HepG2 (cell line): ENCODE measurements around the gene SPTSSB. TPM values are rescaled to one million over a fixed set of nuclear protein-coding genes. Genes with fewer than 3 reads are reported as not detected.

Experiments
- CBX2 ChIP-seq, 2 experiments: fragments of 200-600 bp in 1 of 2; sonication (generic); formaldehyde crosslinking in 1 of 2; IDR thresholded peaks; 2 replicates each; pipeline versions ENCODE4 v1.7.0 to v1.8.1; 2018 to 2022; ENCODE audit warnings: low read depth in 2 of 2, low read length in 1 of 2, mild to moderate bottlenecking in 1 of 2, missing genetic modification reagents in 1 of 2
- DPF2 ChIP-seq: sonication (generic); formaldehyde crosslinking; IDR thresholded peaks from 2 replicates; pipeline ENCODE4 v1.4.0; 2020; ENCODE audit warnings: mild to moderate bottlenecking, low read depth, missing genetic modification reagents, borderline replicate concordance
- FOXO1 ChIP-seq: sonication (generic); formaldehyde crosslinking; IDR thresholded peaks from 2 replicates; pipeline ENCODE4 v1.4.0; 2020; ENCODE audit warnings: missing genetic modification reagents
- FOXP1 ChIP-seq, 2 experiments: fragments of 450-650 bp in 1 of 2; IDR thresholded peaks; 2 replicates each; pipeline ENCODE4 v1.6.1; 2017 to 2018; ENCODE audit warnings: antibody characterized with exemption in 1 of 2
- HNF4A ChIP-seq: sonication (generic); formaldehyde crosslinking; IDR thresholded peaks from 2 replicates; pipeline ENCODE4 v1.4.0; 2020; ENCODE audit warnings: missing genetic modification reagents
- HOXA5 ChIP-seq: sonication (generic); formaldehyde crosslinking; IDR thresholded peaks from 2 replicates; pipeline ENCODE4 v1.4.0; 2020; ENCODE audit warnings: missing genetic modification reagents
- KDM2A ChIP-seq: sonication (generic); formaldehyde crosslinking; IDR thresholded peaks from 2 replicates; pipeline ENCODE4 v1.4.0; 2020; ENCODE audit warnings: low read depth, missing genetic modification reagents, borderline replicate concordance
- KDM3A ChIP-seq: IDR thresholded peaks from 2 replicates; pipeline ENCODE4 v1.6.1; 2018; ENCODE audit warnings: low read depth, missing compliant biosample characterization
- MIER3 ChIP-seq: IDR thresholded peaks from 2 replicates; pipeline ENCODE4 v1.6.1; 2016; ENCODE audit warnings: missing compliant biosample characterization, borderline replicate concordance
- NFYC ChIP-seq: IDR thresholded peaks from 2 replicates; pipeline ENCODE4 v1.6.1; 2016; ENCODE audit warnings: missing genetic modification reagents, missing compliant biosample characterization
- RBM22 ChIP-seq: fragments of 200-400 bp; formaldehyde crosslinking; optimal IDR thresholded peaks from 2 replicates; pipeline ENCODE3; 2017; ENCODE audit warnings: mild to moderate bottlenecking, low read length, moderate library complexity
- SALL1 ChIP-seq: sonication (generic); formaldehyde crosslinking; IDR thresholded peaks from 2 replicates; pipeline ENCODE4 v1.8.0; 2022; ENCODE audit warnings: mild to moderate bottlenecking, missing genetic modification reagents
- SAP130 ChIP-seq: IDR thresholded peaks from 2 replicates; pipeline ENCODE4 v1.6.1; 2016; ENCODE audit warnings: low read depth
- SMC3 ChIP-seq: IDR thresholded peaks from 2 replicates; pipeline ENCODE4 v1.6.1; 2011; ENCODE audit warnings: low read length, improper control_type of control experiment
- SP140L ChIP-seq: sonication (generic); formaldehyde crosslinking; IDR thresholded peaks from 2 replicates; pipeline ENCODE4 v1.4.0; 2020; ENCODE audit warnings: missing genetic modification reagents, borderline replicate concordance
- STAT5B ChIP-seq: sonication (generic); formaldehyde crosslinking; IDR thresholded peaks from 2 replicates; pipeline ENCODE4 v1.4.0; 2020; ENCODE audit warnings: missing genetic modification reagents
- ZFP82 ChIP-seq: sonication (generic); formaldehyde crosslinking; IDR thresholded peaks from 2 replicates; pipeline ENCODE4 v1.5.1; 2020; ENCODE audit warnings: mild to moderate bottlenecking, missing genetic modification reagents, borderline replicate concordance
- ZNF292 ChIP-seq: sonication (generic); formaldehyde crosslinking; IDR thresholded peaks from 2 replicates; pipeline ENCODE4 v1.8.1; 2022; ENCODE audit warnings: mild to moderate bottlenecking, low read depth, missing genetic modification reagents, borderline replicate concordance
- ZNF331 ChIP-seq: sonication (generic); formaldehyde crosslinking; IDR thresholded peaks from 2 replicates; pipeline ENCODE4 v1.4.0; 2020; ENCODE audit warnings: missing genetic modification reagents
- polyA plus RNA-seq, 8 experiments: library from polyadenylated mRNA; depleted of rRNA in 3 of 8; stranded (reverse) in 7 of 8; unstranded in 1 of 8; fragments of >200 nt; fragmentation: Illumina TruSeq in 4 of 8; extraction: Trizol in 4 of 8; gene quantifications; 2 replicates each; pipeline versions ENCODE4 v1.2.1 to v1.2.3, GENCODE V29; 2011 to 2016; ENCODE audit warnings: low read depth in 4 of 8, missing spikeins in 1 of 8, mixed read lengths in 1 of 8; ENCODE audit not compliant: insufficient read depth in 1 of 8
- total RNA-seq, 5 experiments: library from RNA; depleted of rRNA; stranded (reverse); fragments of >200 nt; fragmentation: Illumina TruSeq; extraction: Trizol; gene quantifications; 2 replicates each; pipeline ENCODE4 v1.2.3, GENCODE V29; 2016; ENCODE audit warnings: low read depth in 1 of 5
- TF ChIP-seq, protein P1 (sequence below), 2 experiments: sonication (generic) in 1 of 2; formaldehyde crosslinking in 1 of 2; IDR thresholded peaks; 2 replicates each; pipeline versions ENCODE4 v1.4.0 to v1.6.1; 2016 to 2020; ENCODE audit warnings: borderline replicate concordance in 1 of 2, low read depth in 1 of 2, mild to moderate bottlenecking in 1 of 2, missing genetic modification reagents in 1 of 2
- TF ChIP-seq, protein P2 (sequence below): sonication (generic); formaldehyde crosslinking; IDR thresholded peaks from 2 replicates; pipeline ENCODE4 v1.5.1; 2020; ENCODE audit warnings: mild to moderate bottlenecking, missing genetic modification reagents, moderate library complexity
- TF ChIP-seq, protein P3 (sequence below): sonication (generic); formaldehyde crosslinking; IDR thresholded peaks from 2 replicates; pipeline ENCODE4 v1.8.1; 2023; ENCODE audit warnings: mild to moderate bottlenecking, missing genetic modification reagents, borderline replicate concordance

Gene SPTSSB
- total and polyA plus RNA-seq, 2 of the 13 experiments (the other 11 are each of a cell fraction or from before 2014, with no cell fraction given), result 0.51 to 2.4 TPM

DNA sequence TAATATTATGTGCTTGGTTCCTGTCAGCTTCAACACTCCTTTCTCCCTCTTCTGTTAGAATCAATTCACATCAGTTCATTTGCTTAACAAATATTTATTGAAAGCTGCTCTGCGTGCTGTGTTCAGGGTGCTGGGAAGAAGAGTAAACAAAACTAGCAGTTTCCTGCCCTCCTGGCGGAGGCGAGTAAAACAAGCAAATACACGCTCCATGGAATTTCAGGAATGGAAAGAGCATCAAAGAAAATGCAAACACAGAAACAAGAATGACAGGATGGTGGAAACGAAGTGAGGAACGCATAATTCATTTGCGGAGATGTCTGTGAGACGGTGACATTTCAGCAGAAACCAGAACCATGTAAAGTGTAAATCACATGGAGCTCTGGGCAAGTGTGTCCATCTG is 49.4 kb upstream of the SPTSSB start (continued):
- TF ChIP-seq ZFP82 (CRISPR knock-in tag) (no peak), SP140L (CRISPR knock-in tag) (no peak), SALL1 (CRISPR knock-in tag) (peak; percentile 93), KDM2A (CRISPR knock-in tag) (0 out of 2 replicates have a peak, but pooled peaks have one; percentile 19), ZNF331 (peak; percentile 69), SMC3 (peak; percentile 20; the same call in 1 of the 2 replicates), HNF4A (CRISPR knock-in tag) (peak; percentile 54), MIER3 (CRISPR knock-in tag) (peak; percentile 89; the same call in 1 of the 2 replicates), ZNF292 (CRISPR knock-in tag) (peak; percentile 87; the same call in 1 of the 2 replicates), DPF2 (CRISPR knock-in tag) (peak; percentile 87; the same call in 1 of the 2 replicates), CBX2 (IDR thresholded peaks at IDR 0.05; ENCODE audit: low read depth, low read length) (no peak), CBX2 (CRISPR knock-in tag; IDR thresholded peaks at IDR 0.05; ENCODE audit: low read depth) (no peak), FOXO1 (CRISPR knock-in tag) (peak; percentile 92), HOXA5 (no peak; the same call in 1 of the 2 replicates), RBM22 (no peak), STAT5B (CRISPR knock-in tag) (no peak), FOXP1 (IDR thresholded peaks at IDR 0.05) (peak; percentile 92), FOXP1 (CRISPR knock-in tag; IDR thresholded peaks at IDR 0.05) (peak; percentile 96), KDM3A (CRISPR knock-in tag) (peak; percentile 53; the same call in 1 of the 2 replicates), NFYC (CRISPR knock-in tag) (no peak), SAP130 (peak; percentile 87)
- TF ChIP-seq, protein P1, sequence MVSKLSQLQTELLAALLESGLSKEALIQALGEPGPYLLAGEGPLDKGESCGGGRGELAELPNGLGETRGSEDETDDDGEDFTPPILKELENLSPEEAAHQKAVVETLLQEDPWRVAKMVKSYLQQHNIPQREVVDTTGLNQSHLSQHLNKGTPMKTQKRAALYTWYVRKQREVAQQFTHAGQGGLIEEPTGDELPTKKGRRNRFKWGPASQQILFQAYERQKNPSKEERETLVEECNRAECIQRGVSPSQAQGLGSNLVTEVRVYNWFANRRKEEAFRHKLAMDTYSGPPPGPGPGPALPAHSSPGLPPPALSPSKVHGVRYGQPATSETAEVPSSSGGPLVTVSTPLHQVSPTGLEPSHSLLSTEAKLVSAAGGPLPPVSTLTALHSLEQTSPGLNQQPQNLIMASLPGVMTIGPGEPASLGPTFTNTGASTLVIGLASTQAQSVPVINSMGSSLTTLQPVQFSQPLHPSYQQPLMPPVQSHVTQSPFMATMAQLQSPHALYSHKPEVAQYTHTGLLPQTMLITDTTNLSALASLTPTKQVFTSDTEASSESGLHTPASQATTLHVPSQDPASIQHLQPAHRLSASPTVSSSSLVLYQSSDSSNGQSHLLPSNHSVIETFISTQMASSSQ (IDR thresholded peaks at IDR 0.05; ENCODE audit: low read depth), result peak; percentile 66
- TF ChIP-seq, protein P1 (CRISPR knock-in tag; IDR thresholded peaks at IDR 0.05; ENCODE audit: borderline replicate concordance), result peak; percentile 65; the same call in 1 of the 2 replicates
- TF ChIP-seq, protein P2, sequence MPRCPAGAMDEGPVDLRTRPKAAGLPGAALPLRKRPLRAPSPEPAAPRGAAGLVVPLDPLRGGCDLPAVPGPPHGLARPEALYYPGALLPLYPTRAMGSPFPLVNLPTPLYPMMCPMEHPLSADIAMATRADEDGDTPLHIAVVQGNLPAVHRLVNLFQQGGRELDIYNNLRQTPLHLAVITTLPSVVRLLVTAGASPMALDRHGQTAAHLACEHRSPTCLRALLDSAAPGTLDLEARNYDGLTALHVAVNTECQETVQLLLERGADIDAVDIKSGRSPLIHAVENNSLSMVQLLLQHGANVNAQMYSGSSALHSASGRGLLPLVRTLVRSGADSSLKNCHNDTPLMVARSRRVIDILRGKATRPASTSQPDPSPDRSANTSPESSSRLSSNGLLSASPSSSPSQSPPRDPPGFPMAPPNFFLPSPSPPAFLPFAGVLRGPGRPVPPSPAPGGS (CRISPR knock-in tag), result no peak
- TF ChIP-seq, protein P3, sequence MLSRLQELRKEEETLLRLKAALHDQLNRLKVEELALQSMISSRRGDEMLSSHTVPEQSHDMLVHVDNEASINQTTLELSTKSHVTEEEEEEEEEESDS (CRISPR knock-in tag), result no peak
